CD4-positive, alpha-beta T cell treated with Interleukin-21 for 1 hour (primary cell): ENCODE measurements around the gene UPF3A.

Source experiments
- DNase-seq: peaks from one replicate; pipeline ENCODE4 v3.0.0-alpha.2; 2020

UPF3A gene

DNA sequence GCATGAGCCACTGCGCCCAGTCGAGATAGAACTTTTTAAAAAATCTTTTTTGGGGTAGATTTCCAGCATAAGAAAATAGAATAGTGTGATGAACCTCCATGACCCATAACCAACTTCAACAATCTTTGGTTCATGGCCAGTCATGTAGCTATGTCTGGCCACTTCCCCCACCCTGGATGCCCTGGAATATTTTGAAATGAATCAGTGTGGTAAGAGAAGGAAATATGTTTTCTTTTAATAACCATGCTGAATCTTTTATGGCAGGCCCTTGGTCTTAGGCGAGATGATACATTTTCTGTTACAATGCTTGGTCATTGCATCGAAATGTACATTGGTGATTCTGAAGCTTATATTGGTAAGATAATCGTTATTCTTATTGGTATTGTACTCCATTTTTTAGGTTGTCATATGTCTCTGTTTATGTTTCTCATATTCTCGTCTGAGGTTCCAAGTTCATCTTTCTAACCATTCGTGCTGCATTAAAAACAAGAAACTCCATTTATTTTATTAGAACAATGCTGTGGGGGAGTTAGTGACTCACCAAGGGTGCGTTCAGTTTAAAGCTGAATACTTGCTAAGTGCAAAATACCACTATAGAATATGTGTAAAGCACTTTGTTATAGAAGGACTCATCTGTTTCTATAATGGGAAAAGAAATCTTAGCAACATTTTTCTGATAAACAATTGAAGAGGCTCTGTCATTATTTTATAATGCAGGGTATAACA is 16.4 kb upstream of the UPF3A start:
- no peak for DNase-seq

DNA sequence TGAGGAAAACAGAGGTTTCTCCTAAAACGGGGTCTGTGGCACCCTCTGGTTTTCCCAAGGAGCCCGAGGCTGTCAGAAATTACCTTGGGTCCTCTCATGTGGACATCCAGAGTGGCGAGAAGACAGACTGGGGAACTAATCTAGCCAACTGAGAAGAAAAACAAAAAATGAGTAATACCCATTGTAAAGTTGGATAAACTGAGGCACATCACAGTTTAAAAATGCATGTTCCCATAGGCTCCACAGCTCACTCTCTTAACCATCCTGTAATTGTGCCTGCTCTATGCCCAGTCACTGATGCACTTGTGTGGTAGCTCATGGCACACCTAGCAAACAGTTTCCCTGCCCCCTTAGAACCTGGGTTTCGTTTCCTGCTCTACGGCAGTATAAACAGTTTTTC is 15.2 kb upstream of the UPF3A start:
- no peak for DNase-seq

DNA sequence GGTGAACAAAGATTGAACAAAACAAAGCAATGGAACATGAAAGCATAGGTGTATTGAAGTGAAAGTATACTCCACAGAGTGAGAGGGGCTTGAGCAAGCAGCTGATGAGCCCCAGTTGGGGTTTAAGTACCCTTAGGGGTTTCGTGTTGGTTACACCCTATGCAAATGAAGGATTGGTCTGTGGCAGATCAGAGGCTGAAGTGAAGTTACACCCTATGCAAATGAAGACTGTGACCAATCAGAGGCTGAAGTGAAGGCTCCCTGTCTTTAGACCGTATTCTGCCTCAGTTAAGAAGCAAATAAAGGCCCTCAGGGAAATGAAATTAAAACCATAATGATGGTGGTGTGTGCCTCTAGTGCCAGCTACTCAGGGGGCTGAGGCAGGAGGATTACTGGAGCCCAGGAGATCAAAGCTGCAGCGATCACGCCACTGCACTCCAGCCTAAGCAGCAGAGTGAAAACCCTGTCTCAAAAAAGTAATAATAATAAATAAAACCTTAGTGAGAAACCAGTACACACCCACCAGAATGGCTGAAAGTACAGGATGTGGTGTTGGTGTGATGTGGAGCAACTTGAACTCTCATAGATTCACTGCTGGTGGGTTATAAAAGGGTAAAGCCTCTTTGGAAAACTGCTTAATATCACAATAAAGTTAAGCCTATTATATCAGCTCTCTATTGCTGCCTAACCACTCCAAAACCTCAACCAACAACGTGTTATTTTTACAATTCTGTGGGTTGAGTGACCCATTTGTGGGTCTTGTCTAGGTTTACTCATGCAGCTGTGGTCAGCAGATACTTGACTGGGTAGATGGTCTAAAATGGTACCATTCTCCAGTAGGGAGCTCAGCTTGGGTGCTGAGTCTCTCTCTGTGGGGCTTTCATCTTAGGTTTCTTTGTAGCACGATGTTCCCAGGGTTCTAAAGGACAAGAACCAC is 12.8 kb upstream of the UPF3A start:
- DNase-seq, result peak; percentile 47

DNA sequence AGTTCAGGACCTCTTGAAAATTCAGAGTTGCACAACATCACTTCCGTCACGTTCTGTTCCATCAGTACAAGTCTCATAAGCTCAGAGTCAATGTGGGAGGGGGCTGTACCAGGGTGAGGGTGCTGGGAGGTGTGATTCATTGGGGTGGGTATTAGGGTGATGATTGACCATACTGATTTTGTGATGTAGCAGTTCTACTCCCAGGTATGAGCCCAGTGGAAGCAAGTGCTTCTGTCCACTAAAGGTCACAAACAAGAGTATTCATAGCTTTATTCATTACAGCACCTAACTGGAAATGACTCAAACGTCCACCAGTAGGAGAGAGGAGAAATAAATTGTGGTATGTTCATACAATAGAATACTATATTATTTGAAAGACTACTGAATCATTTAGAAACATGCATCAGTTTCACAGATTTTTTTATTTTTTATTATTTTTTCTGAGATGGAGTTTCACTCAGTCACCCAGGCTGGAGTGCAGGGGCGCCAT is 12.1 kb upstream of the UPF3A start:
- no peak for DNase-seq

DNA sequence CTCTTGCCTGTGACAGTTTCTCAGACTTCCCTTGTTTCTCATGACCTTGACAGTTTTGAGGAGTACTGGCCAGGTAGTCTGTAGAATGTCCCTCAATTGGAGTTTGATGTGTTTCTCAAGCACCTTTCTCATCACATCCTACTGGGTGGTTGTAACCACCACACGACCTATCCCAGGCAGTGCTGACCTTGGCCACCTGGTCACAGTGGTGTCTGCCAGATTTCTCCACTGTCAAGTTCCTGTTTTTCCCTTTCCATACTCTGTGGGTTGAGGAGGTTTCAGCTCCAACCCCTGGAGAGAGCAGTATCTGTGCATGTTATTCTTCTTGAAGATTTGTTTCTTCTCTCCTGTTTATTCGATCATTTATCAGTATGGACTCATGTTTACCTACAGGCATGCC is 8.4 kb upstream of the UPF3A start:
- no peak for DNase-seq

DNA sequence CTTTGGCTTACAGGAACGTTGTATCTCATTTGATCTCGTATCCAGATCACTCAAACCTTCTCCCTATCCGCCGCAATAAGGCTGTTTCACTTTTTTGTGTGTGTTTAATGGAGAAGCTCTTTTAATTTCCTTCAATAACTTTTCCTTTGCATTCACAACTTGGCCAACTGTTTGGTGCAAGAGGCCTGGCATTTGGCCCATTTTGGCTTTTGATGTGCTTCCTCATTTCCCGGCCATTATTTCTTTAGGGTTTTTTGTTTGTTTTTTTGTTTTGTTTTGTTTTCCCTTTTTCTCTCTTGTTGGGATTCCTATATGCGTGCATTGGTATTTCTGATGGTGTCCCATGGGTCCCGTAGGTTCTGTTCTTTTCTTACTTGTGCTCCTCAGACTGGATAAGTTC is 6.1 kb upstream of the UPF3A start:
- no peak for DNase-seq

GRCh38 chr13:114279146-114279545 is 2.3 kb upstream of the UPF3A start:
- DNase-seq, result no peak

DNA sequence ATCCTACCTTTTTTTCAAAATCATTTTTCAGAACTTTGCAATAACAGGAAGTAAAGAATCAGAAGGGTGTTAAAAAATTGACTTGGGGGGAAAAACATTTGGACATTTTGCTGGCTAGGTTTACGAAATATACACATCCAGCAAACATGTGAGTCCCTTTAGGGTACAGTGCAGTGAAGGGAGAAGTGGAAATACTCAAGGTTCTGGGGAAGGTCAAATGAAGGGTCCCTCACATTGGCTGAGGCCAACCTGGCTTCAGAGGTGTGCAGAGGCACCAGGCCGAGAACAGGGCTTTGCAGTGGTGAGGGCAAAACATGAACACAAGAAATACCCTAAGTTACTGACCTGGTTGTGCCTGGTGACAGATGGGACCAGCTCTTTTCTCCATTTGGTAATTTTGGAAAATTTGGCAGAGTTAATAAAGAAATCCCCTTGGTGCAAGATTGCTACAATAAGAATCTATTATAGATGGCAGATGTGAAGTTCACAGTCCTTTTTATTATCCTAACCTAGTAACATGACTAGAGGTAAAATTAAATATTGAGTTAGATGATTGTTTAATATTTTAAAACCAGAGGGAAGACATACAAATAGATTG is 1.5 kb upstream of the UPF3A start:
- no peak for DNase-seq

GRCh38 chr13:114282041-114282670 is 755 bp downstream of the UPF3A start:
- no peak for DNase-seq

DNA sequence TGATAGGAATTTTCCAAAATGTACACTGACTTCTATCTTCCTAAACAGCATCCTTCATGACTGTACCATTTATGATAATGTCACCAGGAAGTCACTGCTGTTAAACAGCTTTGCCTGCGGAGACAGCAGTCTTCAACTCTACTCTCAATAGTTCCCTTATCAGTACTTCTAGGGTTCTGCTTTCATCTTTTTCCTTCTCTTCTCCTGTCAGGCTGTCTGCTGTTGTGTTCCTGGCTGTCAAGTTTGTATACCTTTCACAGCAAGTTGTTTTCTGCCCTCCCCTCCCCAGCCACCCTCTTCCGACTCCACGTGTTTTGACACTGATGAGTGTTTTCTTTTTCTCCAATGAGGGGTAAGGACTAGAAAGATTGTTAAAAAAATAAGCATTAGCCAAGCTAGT is 2.2 kb downstream of the UPF3A start:
- no peak for DNase-seq

GRCh38 chr13:114284680-114285079 is 3.3 kb downstream of the UPF3A start:
- DNase-seq, result no peak

GRCh38 chr13:114285166-114285808 is 3.9 kb downstream of the UPF3A start:
- DNase-seq, result no peak

- no peak for DNase-seq
Observed at GRCh38 chr13:114286808-114287207, 5.4 kb downstream of the UPF3A start.

DNA sequence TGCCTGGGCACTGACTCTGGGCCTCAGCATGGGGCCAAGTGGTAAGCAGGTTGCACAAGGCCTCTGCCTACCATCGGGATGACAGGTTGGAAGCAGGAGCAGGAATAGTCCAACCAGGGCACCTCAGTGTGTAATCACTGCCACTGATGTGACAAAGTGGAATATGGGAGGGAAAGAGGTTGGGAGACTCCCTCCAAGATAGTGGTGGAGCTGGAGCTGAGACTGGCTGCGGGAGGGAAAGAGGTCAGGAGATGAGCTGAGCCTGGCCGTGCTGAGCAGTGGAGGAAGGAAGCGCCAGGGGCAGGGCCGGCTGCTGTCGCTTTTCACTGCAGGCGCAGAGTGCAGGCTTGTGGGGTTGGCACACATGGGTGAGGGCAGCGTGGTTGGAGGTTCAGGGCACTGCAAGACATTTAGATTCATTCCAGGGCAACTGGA is 6.8 kb downstream of the UPF3A start:
- no peak for DNase-seq

DNA sequence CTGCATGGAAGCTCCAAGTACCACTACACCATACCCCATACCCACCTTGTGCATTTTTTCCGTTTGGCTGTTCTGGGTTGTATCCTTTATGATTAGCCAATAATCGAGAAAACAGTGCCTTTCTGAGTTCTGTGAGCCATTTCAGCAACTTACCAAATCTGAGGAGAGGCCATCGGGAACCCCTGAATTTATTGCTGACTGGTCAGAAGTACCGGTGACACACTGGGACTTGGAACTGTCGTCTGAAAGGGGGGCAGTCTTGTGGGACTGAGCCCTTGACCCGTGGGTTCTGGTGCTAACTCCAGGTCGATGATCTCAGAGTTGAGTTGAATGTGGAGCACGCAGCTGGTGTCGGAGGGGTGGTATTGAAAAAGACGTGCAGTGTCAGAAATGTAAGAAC is 15.0 kb downstream of the UPF3A start:
- no peak for DNase-seq

- no peak for DNase-seq
Observed at GRCh38 chr13:114296902-114297301, 15.5 kb downstream of the UPF3A start.

GRCh38 chr13:114298866-114299265 is 17.5 kb downstream of the UPF3A start:
- DNase-seq, result no peak

GRCh38 chr13:114299604-114300305 is 18.4 kb downstream of the UPF3A start:
- DNase-seq, result no peak

- no peak for DNase-seq
Observed at GRCh38 chr13:114303700-114304327, 22.4 kb downstream of the UPF3A start.

- no peak for DNase-seq
Observed at GRCh38 chr13:114304346-114305034, 23.1 kb downstream of the UPF3A start.

DNA sequence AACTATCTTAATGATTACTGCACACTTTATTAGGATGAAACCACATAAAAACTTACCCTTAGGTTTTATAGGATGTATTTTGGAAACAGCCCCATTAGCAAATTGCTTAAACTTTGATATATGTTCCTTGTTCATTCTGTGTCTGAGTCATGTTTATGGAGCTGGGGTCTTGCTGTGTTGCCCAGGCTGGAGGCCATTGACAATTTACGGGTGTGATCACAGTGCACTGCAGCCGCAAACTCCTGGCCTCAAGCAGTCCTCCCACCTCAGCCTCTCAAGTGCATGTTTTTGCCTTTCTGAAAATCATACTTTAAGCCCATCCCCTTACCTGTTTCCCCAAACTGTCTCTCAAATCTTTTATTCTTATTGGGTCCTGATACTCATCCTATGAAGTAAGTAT is 27.7 kb downstream of the UPF3A start:
- DNase-seq, result no peak
